Hypothalamus (tissue), 51 donors: ENCODE results near the gene DENND2D.

Source experiments
- DNase-seq, 51 donors: peaks; one replicate each; lab custom pipeline; 2025; lab: John Stamatoyannopoulos, UW

The DENND2D gene

GRCh38 chr1:111204201-111204982 lies 3.9 kb upstream of the DENND2D start:
- DNase-seq = no peak

- peak in 26 of 51 donors; percentile 8 to 57 (median 24) for DNase-seq
These were observed 3.3 kb upstream of the DENND2D start for GRCh38 chr1:111203681-111204200.

- no peak for DNase-seq
These were observed 2.5 kb upstream of the DENND2D start for GRCh38 chr1:111202707-111203623.

- no peak for DNase-seq
These were observed 1.9 kb upstream of the DENND2D start for GRCh38 chr1:111202366-111202706.

- no peak for DNase-seq
These were observed 1.0 kb upstream of the DENND2D start for GRCh38 chr1:111201275-111202090.

GRCh38 chr1:111200802-111201161 lies 336 bp upstream of the DENND2D start:
- DNase-seq = no peak

- no peak for DNase-seq
These were observed 1.1 kb downstream of the DENND2D start for GRCh38 chr1:111199329-111199728.

GRCh38 chr1:111198836-111199235 lies 1.6 kb downstream of the DENND2D start:
- DNase-seq = no peak

- DNase-seq = no peak
These were observed 2.7 kb downstream of the DENND2D start for GRCh38 chr1:111197598-111198284.

- no peak for DNase-seq
These were observed 4.2 kb downstream of the DENND2D start for GRCh38 chr1:111196213-111196612.

- no peak for DNase-seq
These were observed 5.3 kb downstream of the DENND2D start for GRCh38 chr1:111195002-111195684.

- no peak for DNase-seq
These were observed 6.5 kb downstream of the DENND2D start for GRCh38 chr1:111193712-111194480.

- peak in 4 of 51 donors; percentile 2 to 35 (median 24) for DNase-seq
These were observed 7.6 kb downstream of the DENND2D start for GRCh38 chr1:111192658-111193519.

GRCh38 chr1:111192074-111192473 lies 8.4 kb downstream of the DENND2D start:
- no peak for DNase-seq

- no peak for DNase-seq
These were observed 8.9 kb downstream of the DENND2D start for GRCh38 chr1:111191496-111191895.

GRCh38 chr1:111190931-111191451 lies 9.5 kb downstream of the DENND2D start:
- DNase-seq = no peak

- DNase-seq = no peak
These were observed 15.8 kb downstream of the DENND2D start for GRCh38 chr1:111184663-111185062.
